ENCODE results near the gene SMIM13.

The SMIM13 gene

GRCh38 chr6:11149551-11149950 is 55.9 kb downstream of the SMIM13 start:
- DNase-seq (ENCODE audit: low read depth, low spot score) = no peak
- no peak overlapping the region for H3K4me3 ChIP-seq (ENCODE audit: low read depth, low read length)
- TF ChIP-seq, protein P1, sequence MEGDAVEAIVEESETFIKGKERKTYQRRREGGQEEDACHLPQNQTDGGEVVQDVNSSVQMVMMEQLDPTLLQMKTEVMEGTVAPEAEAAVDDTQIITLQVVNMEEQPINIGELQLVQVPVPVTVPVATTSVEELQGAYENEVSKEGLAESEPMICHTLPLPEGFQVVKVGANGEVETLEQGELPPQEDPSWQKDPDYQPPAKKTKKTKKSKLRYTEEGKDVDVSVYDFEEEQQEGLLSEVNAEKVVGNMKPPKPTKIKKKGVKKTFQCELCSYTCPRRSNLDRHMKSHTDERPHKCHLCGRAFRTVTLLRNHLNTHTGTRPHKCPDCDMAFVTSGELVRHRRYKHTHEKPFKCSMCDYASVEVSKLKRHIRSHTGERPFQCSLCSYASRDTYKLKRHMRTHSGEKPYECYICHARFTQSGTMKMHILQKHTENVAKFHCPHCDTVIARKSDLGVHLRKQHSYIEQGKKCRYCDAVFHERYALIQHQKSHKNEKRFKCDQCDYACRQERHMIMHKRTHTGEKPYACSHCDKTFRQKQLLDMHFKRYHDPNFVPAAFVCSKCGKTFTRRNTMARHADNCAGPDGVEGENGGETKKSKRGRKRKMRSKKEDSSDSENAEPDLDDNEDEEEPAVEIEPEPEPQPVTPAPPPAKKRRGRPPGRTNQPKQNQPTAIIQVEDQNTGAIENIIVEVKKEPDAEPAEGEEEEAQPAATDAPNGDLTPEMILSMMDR (IDR thresholded peaks at IDR 0.05; ENCODE audit: insufficient read depth, low read length, missing control alignments) = no peak
- ChIA-PET CTCF (interaction anchor here (0.9 to 1.8 kb wide), 3 partner anchors 23 to 426 kb away, joined by 3 to 6 read pairs (median 3); no protein-coding TSS in a partner anchor), POLR2A (no interaction called here)

GRCh38 chr6:11151488-11151887 is 57.9 kb downstream of the SMIM13 start:
- H3K4me3 ChIP-seq (ENCODE audit: low read depth, low read length) = no peak overlapping the region
- ChIA-PET CTCF (interaction anchor here (0.7 to 3.5 kb wide), 5 partner anchors 21 to 424 kb away, joined by 3 to 11 read pairs (median 3); no protein-coding TSS in a partner anchor), POLR2A (no interaction called here)
- TF ChIP-seq, protein P1 (IDR thresholded peaks at IDR 0.05; ENCODE audit: insufficient read depth, low read length, missing control alignments) = no peak
- no peak for DNase-seq (ENCODE audit: low read depth, low spot score)

DNA sequence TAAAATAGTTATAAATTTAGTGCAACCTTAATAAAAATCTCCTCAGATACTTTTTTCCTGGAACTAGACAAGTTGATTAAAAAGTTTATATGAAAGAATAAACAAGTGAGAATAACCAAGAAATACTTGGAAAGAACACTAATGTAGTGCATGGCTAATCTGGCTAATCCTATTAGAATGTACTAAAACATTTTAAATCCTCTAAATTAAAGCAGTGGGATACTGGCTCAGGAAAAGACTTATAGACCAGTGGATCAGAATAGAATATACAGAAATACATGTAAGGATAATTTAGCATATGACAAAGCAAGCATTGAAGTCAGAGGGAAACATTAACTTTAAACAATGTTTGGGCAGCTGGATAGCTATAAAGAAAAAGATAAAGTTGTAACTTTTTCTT is 58.9 kb downstream of the SMIM13 start:
- POLR2A ChIA-PET = no interaction called here

GRCh38 chr6:11153447-11153846 is 59.8 kb downstream of the SMIM13 start:
- TF ChIP-seq, protein P1 (IDR thresholded peaks at IDR 0.05; ENCODE audit: insufficient read depth, low read length, missing control alignments) = no peak
- H3K4me3 ChIP-seq (ENCODE audit: low read depth, low read length) = no peak overlapping the region
- POLR2A ChIA-PET = no interaction called here
- no peak for DNase-seq (ENCODE audit: low read depth, low spot score)
- CTCF ChIA-PET = interaction anchor here (3.5 to 3.7 kb wide), 2 partner anchors 19 to 343 kb away, joined by 11 to 13 read pairs; no protein-coding TSS in a partner anchor

More for the DNA sequence above, 58.9 kb downstream of the SMIM13 start:
- no peak overlapping the region for H3K4me3 ChIP-seq (ENCODE audit: low read depth, low read length)
- TF ChIP-seq, protein P1 (IDR thresholded peaks at IDR 0.05; ENCODE audit: insufficient read depth, low read length, missing control alignments) = no peak
- CTCF ChIA-PET = interaction anchor here (3.5 to 3.7 kb wide), 2 partner anchors 20 to 344 kb away, joined by 11 to 13 read pairs; no protein-coding TSS in a partner anchor
- DNase-seq (ENCODE audit: low read depth, low spot score) = no peak

- ChIA-PET CTCF (interaction anchor here (1.3 to 3.7 kb wide), 4 partner anchors 11 to 420 kb away, joined by 4 to 13 read pairs (median 6); no protein-coding TSS in a partner anchor), POLR2A (no interaction called here)
- no peak for DNase-seq (ENCODE audit: low read depth, low spot score)
- TF ChIP-seq, protein P1 (IDR thresholded peaks at IDR 0.05; ENCODE audit: insufficient read depth, low read length, missing control alignments) = no peak
- H3K4me3 ChIP-seq (ENCODE audit: low read depth, low read length) = no peak overlapping the region
Observed at GRCh38 chr6:11155589-11155988, 62.0 kb downstream of the SMIM13 start.

- TF ChIP-seq, protein P1 (IDR thresholded peaks at IDR 0.05; ENCODE audit: insufficient read depth, low read length, missing control alignments) = no peak
- CTCF ChIA-PET = interaction anchor here (1.5 to 1.8 kb wide), 2 partner anchors 13 to 336 kb away, joined by 7 read pairs; no protein-coding TSS in a partner anchor
- POLR2A ChIA-PET = no interaction called here
- no peak overlapping the region for H3K4me3 ChIP-seq (ENCODE audit: low read depth, low read length)
- no peak for DNase-seq (ENCODE audit: low read depth, low spot score)
Observed at GRCh38 chr6:11160199-11160598, 66.6 kb downstream of the SMIM13 start.

Data from AG04449 (cell line).